WERI-Rb-1 (cell line): ENCODE data around the gene DCAF7.

ENCODE experiments used
- DNase-seq: peaks from one replicate; pipeline ENCODE4 v3.0.0-alpha.2; 2020
- H3K27ac ChIP-seq: fragments of 250-450 bp; sonication (Bioruptor Pico); 2 replicates; pipeline ENCODE4 v1.5.1; 2020; ENCODE audit warnings: mild to moderate bottlenecking, moderate library complexity
- H3K27me3 ChIP-seq: fragments of 250-450 bp; sonication (Bioruptor Pico); 2 replicates; pipeline ENCODE4 v1.5.1; 2021; ENCODE audit warnings: mild to moderate bottlenecking, low read depth, moderate library complexity; ENCODE audit not compliant: insufficient read depth, severe bottlenecking
- H3K36me3 ChIP-seq: fragments of 250-450 bp; sonication (Bioruptor Pico); 2 replicates; pipeline ENCODE4 v1.5.1; 2020; ENCODE audit warnings: mild to moderate bottlenecking, moderate library complexity
- H3K4me3 ChIP-seq: 2 replicates; pipeline ENCODE4 v1.5.1; 2011; ENCODE audit warnings: low read depth, mild to moderate bottlenecking, control low read depth, low read length
- H3K9me3 ChIP-seq: fragments of 250-450 bp; sonication (Bioruptor Pico); 2 replicates; pipeline ENCODE4 v1.5.1; 2021; ENCODE audit warnings: mild to moderate bottlenecking, moderate library complexity; ENCODE audit not compliant: severe bottlenecking
- TF ChIP-seq, protein P1 (sequence below): IDR thresholded peaks from 2 replicates; pipeline ENCODE4 v1.5.1; 2011; ENCODE audit warnings: low read depth, mild to moderate bottlenecking, control low read depth, inconsistent platforms, low read length

DCAF7 gene

DNA sequence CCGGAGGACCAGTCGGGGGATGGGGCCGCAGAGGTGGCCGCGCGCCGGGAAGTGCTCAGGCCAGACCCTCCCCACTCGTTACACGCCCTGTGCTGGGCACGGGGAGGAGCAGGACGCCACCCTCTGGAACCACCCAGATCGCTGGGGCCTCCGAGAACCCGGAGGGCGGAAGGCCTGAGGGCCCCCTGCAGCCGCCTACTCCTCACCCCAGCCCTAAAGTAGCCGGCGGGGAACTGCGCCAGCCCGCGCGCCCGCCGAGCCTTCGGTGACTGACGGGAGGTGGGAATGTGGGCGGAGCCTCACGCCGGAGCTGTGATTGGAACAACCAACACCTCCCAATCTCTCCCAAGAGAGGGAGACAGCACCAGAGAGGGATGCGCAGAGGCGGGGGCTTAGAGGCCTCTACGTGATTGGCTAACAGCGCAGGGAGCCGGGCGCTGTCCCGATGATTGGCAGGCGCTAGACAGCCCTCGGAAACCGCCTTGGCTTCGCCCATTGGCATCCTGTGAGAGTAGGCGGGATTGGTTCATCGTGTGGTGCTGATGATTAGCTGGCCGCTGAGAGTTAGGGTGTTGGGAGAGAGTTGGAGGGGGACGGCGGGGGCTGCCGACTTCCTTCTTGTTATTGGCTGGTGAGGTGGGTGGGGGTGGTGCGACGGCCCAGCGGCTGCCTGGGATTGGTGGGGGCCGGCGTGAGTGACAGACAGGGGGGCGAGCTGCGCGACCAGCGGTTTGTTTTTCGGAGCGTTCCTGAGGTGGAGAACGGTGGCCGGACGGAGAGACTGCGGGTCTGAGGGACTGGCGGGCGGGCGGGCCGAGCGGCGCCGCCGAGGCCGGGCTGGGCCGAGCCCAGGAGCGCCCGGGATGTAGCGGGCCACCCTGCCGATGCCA lies 71.7 kb downstream of the DCAF7 start, which contains the start of gene MAP3K3:
Gene MAP3K3, plus strand, starts transcription at position 734 of the 890 bp plus-strand sequence. CDS start 343 bp downstream, outside the sequence.
- H3K4me3 ChIP-seq = peak within 1 kb of the TSS; percentile 74
- no peaks in the 10 kb centered on the region for H3K36me3 ChIP-seq
- DNase-seq = peak; percentile 100
- peak within 1 kb of the TSS; percentile 78 for H3K27ac ChIP-seq
- TF ChIP-seq, protein P1, sequence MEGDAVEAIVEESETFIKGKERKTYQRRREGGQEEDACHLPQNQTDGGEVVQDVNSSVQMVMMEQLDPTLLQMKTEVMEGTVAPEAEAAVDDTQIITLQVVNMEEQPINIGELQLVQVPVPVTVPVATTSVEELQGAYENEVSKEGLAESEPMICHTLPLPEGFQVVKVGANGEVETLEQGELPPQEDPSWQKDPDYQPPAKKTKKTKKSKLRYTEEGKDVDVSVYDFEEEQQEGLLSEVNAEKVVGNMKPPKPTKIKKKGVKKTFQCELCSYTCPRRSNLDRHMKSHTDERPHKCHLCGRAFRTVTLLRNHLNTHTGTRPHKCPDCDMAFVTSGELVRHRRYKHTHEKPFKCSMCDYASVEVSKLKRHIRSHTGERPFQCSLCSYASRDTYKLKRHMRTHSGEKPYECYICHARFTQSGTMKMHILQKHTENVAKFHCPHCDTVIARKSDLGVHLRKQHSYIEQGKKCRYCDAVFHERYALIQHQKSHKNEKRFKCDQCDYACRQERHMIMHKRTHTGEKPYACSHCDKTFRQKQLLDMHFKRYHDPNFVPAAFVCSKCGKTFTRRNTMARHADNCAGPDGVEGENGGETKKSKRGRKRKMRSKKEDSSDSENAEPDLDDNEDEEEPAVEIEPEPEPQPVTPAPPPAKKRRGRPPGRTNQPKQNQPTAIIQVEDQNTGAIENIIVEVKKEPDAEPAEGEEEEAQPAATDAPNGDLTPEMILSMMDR = peak; percentile 41
- H3K27me3 ChIP-seq = no peaks in the 10 kb centered on the region
- no peaks in the 10 kb centered on the region for H3K9me3 ChIP-seq

DNA sequence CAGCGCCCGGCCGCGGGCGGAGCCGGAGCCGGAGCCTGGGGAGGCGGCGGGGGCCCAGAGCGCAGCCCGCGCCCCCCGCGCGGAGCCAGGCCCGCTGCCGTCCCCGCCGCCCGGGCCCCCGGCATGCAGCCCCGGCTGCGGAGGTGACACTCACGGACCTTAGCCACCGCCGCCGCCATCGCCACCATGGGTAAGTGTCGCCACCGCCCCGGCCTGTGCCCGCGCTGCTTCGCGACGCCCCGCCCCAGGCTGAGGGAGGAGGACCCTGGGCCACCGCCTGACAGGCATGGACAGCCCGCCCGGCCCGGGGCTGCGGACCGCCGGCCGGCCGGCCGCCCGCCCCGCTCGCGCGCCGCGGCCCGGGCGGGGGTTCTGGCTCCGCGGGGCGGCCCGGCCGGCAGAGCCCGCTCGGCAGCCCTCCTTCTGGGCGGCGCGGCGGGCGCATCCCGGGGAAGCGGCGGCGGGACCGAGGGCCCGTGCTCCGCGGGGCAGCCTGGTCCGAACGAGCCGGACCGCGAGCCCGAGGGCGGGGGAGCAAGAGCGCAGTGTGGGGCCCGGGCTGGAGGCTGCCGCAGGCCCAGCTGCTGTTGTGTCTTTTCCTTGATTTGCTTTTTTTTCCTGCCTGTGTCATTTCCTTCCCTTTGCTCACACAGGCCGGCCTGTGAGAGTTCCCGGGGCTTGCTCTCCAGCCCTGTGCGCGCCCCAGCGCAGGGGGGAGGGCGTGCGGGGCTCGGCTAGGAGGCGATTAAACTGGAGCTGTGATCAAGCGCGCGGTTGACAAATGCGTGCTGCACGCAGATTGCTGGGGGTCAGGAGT lies 72.5 kb downstream of the DCAF7 start:
- peak; percentile 82 for DNase-seq
- Histone ChIP-seq H3K27me3 (no peaks in the 10 kb centered on the region), H3K4me3 (peak overlapping the region; percentile 64), H3K36me3 (no peaks in the 10 kb centered on the region), H3K27ac (peak overlapping the region; percentile 78), H3K9me3 (no peaks in the 10 kb centered on the region)
- TF ChIP-seq, protein P1 = no peak

DNA sequence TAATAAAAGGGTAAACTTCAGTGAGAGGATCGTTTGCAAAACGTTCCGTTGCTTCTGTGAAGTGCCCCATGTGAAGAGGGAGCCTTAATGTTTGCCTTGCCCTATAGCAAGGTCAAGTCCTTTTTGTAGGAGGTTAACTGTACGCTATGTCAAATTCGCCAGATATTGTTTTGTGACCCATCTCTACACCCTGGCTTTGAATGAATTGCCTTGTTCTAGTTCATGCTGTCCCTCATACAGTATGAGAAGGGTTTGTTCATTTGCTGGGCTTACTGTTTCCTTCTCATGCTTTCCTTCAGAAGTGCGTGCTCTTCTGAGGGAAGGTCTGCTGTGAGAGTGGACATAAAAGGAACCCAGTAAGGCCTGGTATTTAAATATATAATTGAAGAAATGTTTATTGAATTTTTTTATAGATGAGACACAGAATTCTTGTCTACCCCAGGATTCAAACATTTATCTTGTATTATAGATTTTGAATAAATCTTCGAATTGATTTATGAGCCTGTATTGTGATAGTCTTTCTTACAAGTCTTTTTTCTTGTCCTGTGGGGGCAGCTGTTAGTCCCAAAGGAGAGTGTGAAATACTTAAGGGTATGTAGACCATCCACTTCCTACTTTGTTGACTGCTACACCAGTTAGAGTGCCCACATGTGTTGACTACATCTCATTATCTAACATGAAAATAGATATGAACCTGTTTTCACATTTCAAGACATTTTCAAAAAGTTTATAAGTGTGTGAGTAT lies 73.7 kb downstream of the DCAF7 start:
- Histone ChIP-seq H3K4me3 (peak overlapping the region; percentile 64), H3K36me3 (peaks cover 4% of the 10 kb centered on the region; the same call in 1 of the 2 replicates), H3K9me3 (no peaks in the 10 kb centered on the region), H3K27ac (peak overlapping the region; percentile 78), H3K27me3 (no peaks in the 10 kb centered on the region)
- DNase-seq = no peak
- TF ChIP-seq, protein P1 = no peak

DNA sequence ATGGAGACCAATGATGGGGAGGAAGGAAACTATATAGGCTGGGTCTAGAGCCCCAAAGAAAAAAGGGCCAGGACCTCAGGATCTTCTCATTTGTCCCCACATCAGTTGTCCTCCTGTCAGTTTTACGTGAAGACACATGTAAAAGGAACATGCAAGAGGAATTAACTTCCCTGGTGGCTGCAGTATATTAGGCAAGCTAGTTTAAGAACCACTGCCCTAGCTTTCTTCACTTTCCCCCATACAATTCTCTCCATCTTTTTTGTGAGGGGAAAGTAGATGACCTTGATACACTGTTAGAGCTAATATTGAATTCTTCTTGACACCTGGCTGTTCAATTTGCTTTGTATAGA lies 74.2 kb downstream of the DCAF7 start:
- no peak for DNase-seq
- H3K9me3 ChIP-seq = no peaks in the 10 kb centered on the region
- no peak overlapping the region for H3K4me3 ChIP-seq
- TF ChIP-seq, protein P1 = no peak
- H3K36me3 ChIP-seq = peaks cover 7% of the 10 kb centered on the region; the same call in 1 of the 2 replicates
- H3K27me3 ChIP-seq = no peaks in the 10 kb centered on the region
- no peak overlapping the region for H3K27ac ChIP-seq

DNA sequence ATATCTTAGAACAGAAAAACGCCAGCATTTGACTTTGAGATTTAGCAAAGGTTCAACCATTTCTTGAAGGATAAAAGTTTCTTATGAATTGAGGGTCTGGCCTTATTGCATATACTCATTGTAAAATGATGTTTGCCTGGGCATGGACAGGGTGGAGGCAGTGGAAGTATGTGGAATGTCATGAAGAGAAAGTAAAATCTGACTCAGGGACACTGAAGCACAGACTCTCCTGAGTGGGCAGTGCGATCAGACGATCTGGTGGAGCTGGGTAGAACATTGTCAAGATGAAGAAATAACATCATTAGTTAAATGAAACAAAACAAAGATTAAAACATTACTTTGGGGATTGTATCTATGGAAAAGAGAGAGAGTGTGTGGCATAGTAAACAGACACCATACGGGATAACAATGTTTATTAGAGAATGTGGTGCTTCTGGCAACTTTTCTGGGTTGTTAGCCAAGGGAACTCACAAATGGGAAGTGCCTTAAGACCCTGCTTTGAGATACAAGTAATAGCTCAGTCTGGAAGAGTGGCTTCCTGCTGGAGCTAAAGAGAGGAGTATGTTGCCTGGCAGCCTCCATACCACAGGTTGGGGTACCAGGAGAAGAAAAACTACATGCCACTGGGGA lies 76.4 kb downstream of the DCAF7 start:
- no peak overlapping the region for H3K27ac ChIP-seq
- no peak overlapping the region for H3K4me3 ChIP-seq
- no peak for DNase-seq
- H3K27me3 ChIP-seq = no peaks in the 10 kb centered on the region
- TF ChIP-seq, protein P1 = no peak
- H3K36me3 ChIP-seq = peaks cover 7% of the 10 kb centered on the region; the same call in 1 of the 2 replicates
- no peaks in the 10 kb centered on the region for H3K9me3 ChIP-seq
